Gastroesophageal sphincter (tissue), 3 donors: ENCODE results near the gene RXFP2.

Source experiments
- CTCF ChIP-seq, 4 experiments: fragments of 200-600 bp in 2 of 4; fragments of 450-650 bp in 2 of 4; sonication (generic) in 1 of 4; IDR thresholded peaks; one replicate each; pipeline ENCODE4 v1.5.1; 2017 to 2019; ENCODE audit warnings: antibody characterized with exemption in 4 of 4, mild to moderate bottlenecking in 2 of 4, moderate library complexity in 2 of 4
- POLR2A ChIP-seq, 2 donors: fragments of 450-650 bp; IDR thresholded peaks; one replicate each; pipeline ENCODE4 v1.6.1; 2017; ENCODE audit warnings: antibody characterized with exemption in 2 of 2, mild to moderate bottlenecking in 2 of 2, moderate library complexity in 1 of 2

GRCh38 chr13:31786011-31786410 is 46.7 kb downstream of the RXFP2 start:
- no peak for TF ChIP-seq CTCF (IDR thresholded peaks at IDR 0.05)
- no peak for TF ChIP-seq POLR2A (IDR thresholded peaks at IDR 0.05)
